HG03103 (cell line): Measurements from ENCODE around the gene RBP3.

Source experiments
- ATAC-seq: cut with Tn5 transposase; IDR thresholded peaks from one replicate; pipeline ENCODE4 v1.9.1; 2021; ENCODE audit warnings: low read depth; ENCODE audit not compliant: unreplicated experiment

Gene RBP3

GRCh38 chr10:47348138-47348651, at the start of gene RBP3:
Gene RBP3 (plus strand): TSS chr10:47348363. CDS start chr10:47348485, 122 bp downstream.
- ATAC-seq: no peak

GRCh38 chr10:47298715-47299114, 49.4 kb upstream of the RBP3 start:
- ATAC-seq: no peak

- no peak for ATAC-seq
Observed at GRCh38 chr10:47299611-47300428, 48.3 kb upstream of the RBP3 start, which contains the start of gene GDF10. Gene GDF10 (plus strand): TSS chr10:47300197. CDS start chr10:47300652, 455 bp downstream.

GRCh38 chr10:47300429-47300931, 47.7 kb upstream of the RBP3 start:
- no peak for ATAC-seq

- ATAC-seq: no peak
Observed at GRCh38 chr10:47301833-47302232, 46.3 kb upstream of the RBP3 start.

GRCh38 chr10:47303105-47303504, 45.1 kb upstream of the RBP3 start:
- ATAC-seq: no peak

- ATAC-seq: no peak
Observed at GRCh38 chr10:47303866-47304265, 44.3 kb upstream of the RBP3 start.

- ATAC-seq: no peak
Observed at GRCh38 chr10:47305566-47305965, 42.6 kb upstream of the RBP3 start.

- ATAC-seq: no peak
Observed at GRCh38 chr10:47306387-47307210, 41.6 kb upstream of the RBP3 start.

- no peak for ATAC-seq
Observed at GRCh38 chr10:47307381-47307780, 40.8 kb upstream of the RBP3 start.

- ATAC-seq: no peak
Observed at GRCh38 chr10:47308775-47309174, 39.4 kb upstream of the RBP3 start.

GRCh38 chr10:47309408-47310089, 38.6 kb upstream of the RBP3 start:
- no peak for ATAC-seq

GRCh38 chr10:47310090-47310505, 38.1 kb upstream of the RBP3 start:
- no peak for ATAC-seq

- no peak for ATAC-seq
Observed at GRCh38 chr10:47311193-47311931, 36.8 kb upstream of the RBP3 start.

- ATAC-seq: peak; percentile 71
Observed at GRCh38 chr10:47311932-47312662, 36.1 kb upstream of the RBP3 start.

- ATAC-seq: no peak
Observed at GRCh38 chr10:47312663-47312995, 35.5 kb upstream of the RBP3 start.

GRCh38 chr10:47314416-47314970, 33.7 kb upstream of the RBP3 start:
- no peak for ATAC-seq

- ATAC-seq: no peak
Observed at GRCh38 chr10:47315421-47315820, 32.7 kb upstream of the RBP3 start.

- ATAC-seq: no peak
Observed at GRCh38 chr10:47316131-47316530, 32.0 kb upstream of the RBP3 start.
